Chondrocyte (in vitro differentiated cells): ENCODE results near the gene SELENOI. TPM values are rescaled to one million over a fixed set of nuclear protein-coding genes. Genes with fewer than 3 reads are reported as not detected.

Source experiments
- DNase-seq: peaks from one replicate; pipeline ENCODE4 v3.0.0; 2021; ENCODE audit warnings: mixed read lengths, low spot score
- H3K27ac Mint-ChIP-seq: one replicate; pipeline ENCODE4 v1.8.0; 2021; ENCODE audit warnings: mild to moderate bottlenecking, moderate library complexity, mixed read lengths; ENCODE audit not compliant: unreplicated experiment
- H3K27me3 Mint-ChIP-seq: 2 replicates; pipeline ENCODE4 v1.8.0; 2021; ENCODE audit warnings: low read depth, mixed read lengths
- H3K36me3 Mint-ChIP-seq: 2 replicates; pipeline ENCODE4 v1.8.0; 2021; ENCODE audit warnings: low read depth, mixed read lengths
- H3K4me1 Mint-ChIP-seq: 2 replicates; pipeline ENCODE4 v1.8.0; 2021; ENCODE audit warnings: low read depth, mild to moderate bottlenecking, mixed read lengths
- H3K4me3 Mint-ChIP-seq: one replicate; pipeline ENCODE4 v1.8.0; 2021; ENCODE audit warnings: mild to moderate bottlenecking, moderate library complexity, mixed read lengths; ENCODE audit not compliant: unreplicated experiment
- H3K9me3 Mint-ChIP-seq: 2 replicates; pipeline ENCODE4 v1.8.0; 2021; ENCODE audit warnings: low read depth, mixed read lengths
- total RNA-seq: library from RNA; stranded (reverse); gene quantifications from 3 replicates; pipeline ENCODE4 v1.2.1, GENCODE V29; 2021
- TF ChIP-seq, protein P1 (sequence below): fragments of 200-600 bp; sonication (generic); IDR thresholded peaks from 2 replicates; pipeline ENCODE4 v1.5.0; 2021; ENCODE audit warnings: antibody characterized with exemption, mild to moderate bottlenecking, moderate library complexity

Gene SELENOI
- total RNA-seq, 1 donor from 2014 or later, result 15.5 TPM

DNA sequence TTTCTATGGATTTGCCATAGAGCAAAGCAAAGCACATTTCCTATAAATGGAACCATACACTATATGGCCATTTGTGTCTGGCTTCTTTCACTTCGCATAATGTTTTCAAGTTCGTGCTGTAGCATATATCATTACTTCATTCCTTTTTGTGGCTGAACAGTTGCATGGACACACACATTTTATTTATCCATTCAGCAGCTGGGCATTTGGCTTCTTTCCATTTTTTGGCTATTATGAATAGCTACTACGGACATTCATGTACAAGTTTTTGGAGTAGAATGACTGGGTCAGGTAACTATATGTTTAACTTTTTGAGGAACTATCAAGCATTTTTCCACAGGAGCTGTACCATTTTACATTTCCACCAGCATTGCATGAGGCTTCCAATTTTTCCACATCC lies 10.7 kb upstream of the SELENOI start:
- H3K27ac Mint-ChIP-seq, result no peak overlapping the region
- no peak for DNase-seq
- TF ChIP-seq, protein P1, sequence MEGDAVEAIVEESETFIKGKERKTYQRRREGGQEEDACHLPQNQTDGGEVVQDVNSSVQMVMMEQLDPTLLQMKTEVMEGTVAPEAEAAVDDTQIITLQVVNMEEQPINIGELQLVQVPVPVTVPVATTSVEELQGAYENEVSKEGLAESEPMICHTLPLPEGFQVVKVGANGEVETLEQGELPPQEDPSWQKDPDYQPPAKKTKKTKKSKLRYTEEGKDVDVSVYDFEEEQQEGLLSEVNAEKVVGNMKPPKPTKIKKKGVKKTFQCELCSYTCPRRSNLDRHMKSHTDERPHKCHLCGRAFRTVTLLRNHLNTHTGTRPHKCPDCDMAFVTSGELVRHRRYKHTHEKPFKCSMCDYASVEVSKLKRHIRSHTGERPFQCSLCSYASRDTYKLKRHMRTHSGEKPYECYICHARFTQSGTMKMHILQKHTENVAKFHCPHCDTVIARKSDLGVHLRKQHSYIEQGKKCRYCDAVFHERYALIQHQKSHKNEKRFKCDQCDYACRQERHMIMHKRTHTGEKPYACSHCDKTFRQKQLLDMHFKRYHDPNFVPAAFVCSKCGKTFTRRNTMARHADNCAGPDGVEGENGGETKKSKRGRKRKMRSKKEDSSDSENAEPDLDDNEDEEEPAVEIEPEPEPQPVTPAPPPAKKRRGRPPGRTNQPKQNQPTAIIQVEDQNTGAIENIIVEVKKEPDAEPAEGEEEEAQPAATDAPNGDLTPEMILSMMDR, result no peak
- H3K27me3 Mint-ChIP-seq, result peaks cover 11% of the 10 kb centered on the region
- no peaks in the 10 kb centered on the region for H3K9me3 Mint-ChIP-seq
- H3K4me3 Mint-ChIP-seq, result no peak overlapping the region
- H3K36me3 Mint-ChIP-seq, result no peaks in the 10 kb centered on the region
- H3K4me1 Mint-ChIP-seq, result no peaks in the 10 kb centered on the region

DNA sequence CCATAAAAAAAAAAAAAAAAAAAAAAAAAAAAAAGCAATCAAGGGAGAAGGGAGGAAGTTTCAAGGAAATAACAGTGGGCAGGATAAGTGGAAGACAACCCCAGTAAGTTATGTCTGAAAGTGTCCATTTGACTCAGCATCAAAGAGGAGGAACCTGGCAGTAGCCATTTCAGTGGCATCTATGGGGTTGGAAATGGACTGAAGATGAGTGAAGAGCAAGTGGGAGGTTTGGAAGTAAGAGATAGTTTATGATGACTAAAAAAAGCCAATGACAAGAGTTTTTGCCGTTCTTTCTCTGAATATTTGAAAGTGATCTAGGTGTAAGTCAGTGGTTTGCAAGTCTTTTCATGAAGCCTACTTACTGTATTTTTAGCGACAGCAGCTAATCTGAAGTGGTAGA lies 9.2 kb upstream of the SELENOI start:
- Mint-ChIP-seq H3K27me3 (peaks cover 11% of the 10 kb centered on the region), H3K9me3 (no peaks in the 10 kb centered on the region), H3K4me3 (no peak overlapping the region), H3K36me3 (no peaks in the 10 kb centered on the region), H3K27ac (no peak overlapping the region), H3K4me1 (no peaks in the 10 kb centered on the region)
- DNase-seq, result no peak
- TF ChIP-seq, protein P1, result no peak

DNA sequence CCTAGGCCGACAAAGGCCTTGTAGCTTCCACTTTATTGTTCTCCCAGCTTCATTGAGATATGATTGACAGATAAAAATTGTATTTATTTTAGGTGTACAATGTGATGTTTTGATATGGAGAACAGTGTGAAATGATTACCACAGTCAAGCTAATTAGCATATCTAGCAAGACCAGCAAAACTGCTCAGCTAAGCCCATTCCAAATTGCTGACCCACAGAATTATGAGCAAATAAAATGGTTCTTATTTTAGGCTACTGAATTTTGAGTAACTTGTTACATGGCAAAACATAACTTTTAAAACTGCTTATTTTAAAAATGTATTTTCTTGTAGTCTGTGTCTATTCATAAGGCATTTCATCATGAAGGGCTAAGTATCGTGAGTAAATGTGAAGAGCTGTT lies 8.6 kb upstream of the SELENOI start:
- Mint-ChIP-seq H3K4me3 (no peak overlapping the region), H3K27ac (no peak overlapping the region), H3K4me1 (no peaks in the 10 kb centered on the region)

DNA sequence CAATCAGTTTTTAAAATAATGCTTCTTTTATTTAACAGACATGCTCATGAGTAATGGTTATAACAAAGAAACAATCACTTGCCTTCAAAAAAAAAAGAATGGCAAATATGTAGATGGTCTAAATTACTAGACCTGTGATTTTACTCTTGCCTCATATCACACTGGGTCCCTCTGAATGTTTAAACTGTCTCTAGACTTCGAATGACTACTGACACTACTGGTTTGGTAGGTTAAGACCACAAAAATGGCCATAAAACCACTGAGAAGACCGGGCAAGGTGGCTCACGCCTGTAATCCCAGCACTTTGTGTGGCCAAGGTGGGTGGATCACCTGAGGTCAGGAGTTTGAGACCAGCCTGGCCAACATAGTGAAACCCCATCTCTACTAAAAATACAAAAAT lies 5.1 kb upstream of the SELENOI start:
- Mint-ChIP-seq H3K27ac (no peak overlapping the region), H3K9me3 (no peaks in the 10 kb centered on the region), H3K36me3 (no peaks in the 10 kb centered on the region), H3K4me1 (peaks cover 20% of the 10 kb centered on the region), H3K4me3 (no peak overlapping the region), H3K27me3 (no peaks in the 10 kb centered on the region)
- DNase-seq, result no peak
- TF ChIP-seq, protein P1, result no peak

More for the DNA sequence above, 8.6 kb upstream of the SELENOI start:
- no peak for DNase-seq
- Mint-ChIP-seq H3K9me3 (no peaks in the 10 kb centered on the region), H3K27me3 (peaks cover 8% of the 10 kb centered on the region), H3K36me3 (no peaks in the 10 kb centered on the region)
- TF ChIP-seq, protein P1, result no peak

DNA sequence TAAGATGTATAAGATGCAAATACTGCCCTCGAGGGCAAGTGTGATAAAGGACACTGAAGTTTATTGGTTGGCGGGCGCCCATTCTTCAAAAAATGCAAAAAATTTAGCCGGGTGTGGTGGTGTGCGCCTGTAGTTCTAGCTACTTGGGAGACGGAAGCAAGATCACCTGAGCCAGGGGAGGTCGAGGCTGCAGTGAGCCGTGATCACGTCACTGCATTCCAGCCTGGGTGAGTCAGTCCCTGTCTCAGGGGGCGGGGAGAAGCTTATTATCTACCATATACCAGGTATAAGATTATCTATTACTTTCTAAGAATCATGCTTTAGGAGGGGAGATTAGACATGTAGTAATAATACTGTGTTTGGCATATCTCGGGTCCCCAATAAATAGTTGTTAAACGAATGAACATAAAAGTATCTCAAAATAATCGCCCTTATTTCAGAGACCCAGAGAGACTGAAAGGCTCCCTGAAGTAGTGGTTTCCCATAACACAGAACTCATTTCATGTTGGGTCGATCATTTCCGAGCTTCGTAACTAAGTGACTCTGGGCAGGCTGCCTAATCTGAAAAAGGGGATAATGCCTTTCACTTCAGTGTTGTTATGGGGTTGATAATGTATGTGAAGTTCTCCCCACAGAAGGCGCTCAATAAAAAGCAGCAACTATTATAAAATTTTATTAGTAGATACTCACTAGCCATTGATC lies 1.2 kb upstream of the SELENOI start:
- Mint-ChIP-seq H3K27ac (peak overlapping the region; percentile 99), H3K4me3 (peak overlapping the region; percentile 94), H3K27me3 (no peaks in the 10 kb centered on the region), H3K4me1 (peaks cover 40% of the 10 kb centered on the region), H3K36me3 (no peaks in the 10 kb centered on the region), H3K9me3 (no peaks in the 10 kb centered on the region)
- TF ChIP-seq, protein P1, result no peak
- no peak for DNase-seq
